IMR-90 (cell line): ENCODE data around the gene C16orf86. TPM values are rescaled to one million over a fixed set of nuclear protein-coding genes. Genes with fewer than 3 reads are reported as not detected.

ENCODE experiments used
- ATAC-seq: fragments of 200-7000 bp; cut with Tn5 transposase; 2 replicates; pipeline ENCODE4 v1.9.1; 2020; ENCODE audit warnings: low read depth, mild to moderate bottlenecking, moderate library complexity
- BruUV-seq: library from RNA; stranded (reverse); fragments of 400-500 nt; replicated peaks from 2 replicates; lab custom pipeline; 2021; lab: Mats Ljungman, UMichigan
- CTCF ChIA-PET: fragments of 300-600 bp; formaldehyde crosslinking; extraction: SDS; loops from one replicate; lab custom pipeline; 2021; ENCODE audit warnings: antibody characterized with exemption; lab: Yijun Ruan, JAX
- POLR2A ChIA-PET: fragments of 300-600 bp; sonication (Branson Sonifier 250); formaldehyde crosslinking; loops from one replicate; lab custom pipeline; 2022; ENCODE audit warnings: antibody characterized with exemption; ENCODE audit not compliant: unreplicated experiment; lab: Charles Lee
- DNase-seq: peaks from one replicate; pipeline ENCODE4 v3.0.0; 2013
- H2AFZ ChIP-seq: replicated peaks from 2 replicates; pipeline ENCODE3; 2013; ENCODE audit warnings: low read length, mild to moderate bottlenecking; ENCODE audit not compliant: poor library complexity
- H2AK5ac ChIP-seq: 2 replicates; pipeline ENCODE4 v1.6.1; 2013; ENCODE audit warnings: low read depth, low read length, inconsistent platforms
- H2AK9ac ChIP-seq: replicated peaks from 2 replicates; pipeline ENCODE3; 2013; ENCODE audit warnings: mild to moderate bottlenecking, low read depth, low read length, moderate library complexity; ENCODE audit not compliant: poor library complexity
- H2BK120ac ChIP-seq: 2 replicates; pipeline ENCODE4 v1.6.1; 2013; ENCODE audit warnings: low read depth, low read length, inconsistent platforms
- H2BK15ac ChIP-seq: 3 replicates; pipeline ENCODE4 v1.6.1; 2013; ENCODE audit warnings: low read depth, low read length, inconsistent platforms
- H2BK20ac ChIP-seq: 2 replicates; pipeline ENCODE4 v1.6.1; 2013; ENCODE audit warnings: low read depth, mild to moderate bottlenecking, inconsistent platforms, low read length, moderate library complexity
- H2BK5ac ChIP-seq: 2 replicates; pipeline ENCODE4 v1.6.1; 2013; ENCODE audit warnings: mild to moderate bottlenecking, low read depth, low read length, inconsistent platforms; ENCODE audit not compliant: poor library complexity, severe bottlenecking
- H3K14ac ChIP-seq: replicated peaks from 2 replicates; pipeline ENCODE4 v1.6.1; 2013; ENCODE audit warnings: low read depth, low read length, inconsistent platforms
- H3K18ac ChIP-seq: 2 replicates; pipeline ENCODE4 v1.6.1; 2013; ENCODE audit warnings: low read depth, low read length, control low read depth
- H3K23ac ChIP-seq: 2 replicates; pipeline ENCODE4 v1.6.1; 2013; ENCODE audit warnings: low read depth, low read length, inconsistent platforms
- H3K27ac ChIP-seq: 2 replicates; pipeline ENCODE4 v1.5.1; 2013; ENCODE audit warnings: mild to moderate bottlenecking, control low read depth, low read length; ENCODE audit not compliant: insufficient read depth
- H3K27me3 ChIP-seq: 2 replicates; pipeline ENCODE4 v1.6.1; 2013; ENCODE audit warnings: low read length; ENCODE audit not compliant: control insufficient read depth, insufficient read depth
- H3K36me3 ChIP-seq: 2 replicates; pipeline ENCODE4 v1.6.1; 2013; ENCODE audit warnings: low read length, mixed read lengths; ENCODE audit not compliant: control insufficient read depth, insufficient read depth
- H3K4ac ChIP-seq: 2 replicates; pipeline ENCODE4 v1.6.1; 2013; ENCODE audit warnings: low read depth, low read length, inconsistent platforms
- H3K4me1 ChIP-seq: 2 replicates; pipeline ENCODE4 v1.6.1; 2013; ENCODE audit warnings: low read length, mixed read lengths; ENCODE audit not compliant: control insufficient read depth, insufficient read depth
- H3K4me2 ChIP-seq: 2 replicates; pipeline ENCODE4 v1.6.1; 2013; ENCODE audit warnings: low read depth, mild to moderate bottlenecking, control low read depth, low read length, moderate library complexity
- H3K4me3 ChIP-seq: 2 replicates; pipeline ENCODE4 v1.5.1; 2013; ENCODE audit warnings: low read depth, mild to moderate bottlenecking, control low read depth, low read length, moderate library complexity; ENCODE audit not compliant: insufficient read depth
- H3K56ac ChIP-seq: 2 replicates; pipeline ENCODE4 v1.6.1; 2013; ENCODE audit warnings: low read length, inconsistent platforms; ENCODE audit not compliant: insufficient read depth; ENCODE audit errors: extremely low read depth
- H3K79me1 ChIP-seq, 2 experiments: 2 replicates each; pipeline ENCODE4 v1.6.1; 2013; ENCODE audit warnings: low read length in 2 of 2, inconsistent platforms in 1 of 2, low read depth in 1 of 2
- H3K9ac ChIP-seq: 2 replicates; pipeline ENCODE4 v1.6.1; 2013; ENCODE audit warnings: low read depth, low read length, control low read depth
- H3K9me1 ChIP-seq: 2 replicates; pipeline ENCODE4 v1.6.1; 2013; ENCODE audit warnings: low read length, inconsistent platforms; ENCODE audit not compliant: insufficient read depth
- H3K9me3 ChIP-seq: 2 replicates; pipeline ENCODE4 v1.6.1; 2013; ENCODE audit warnings: low read length; ENCODE audit not compliant: control insufficient read depth, insufficient read depth
- H4K20me1 ChIP-seq: 2 replicates; pipeline ENCODE4 v1.6.1; 2013; ENCODE audit warnings: low read length, inconsistent platforms; ENCODE audit not compliant: insufficient read depth
- H4K5ac ChIP-seq: 2 replicates; pipeline ENCODE4 v1.6.1; 2013; ENCODE audit warnings: mild to moderate bottlenecking, low read depth, low read length, control low read depth
- H4K8ac ChIP-seq, 2 experiments: 2 replicates each; pipeline ENCODE4 v1.6.1; 2013; ENCODE audit warnings: low read depth in 2 of 2, low read length in 2 of 2, control low read depth in 1 of 2, inconsistent platforms in 1 of 2
- H4K91ac ChIP-seq: 2 replicates; pipeline ENCODE4 v1.6.1; 2013; ENCODE audit warnings: low read depth, low read length, inconsistent platforms; ENCODE audit not compliant: insufficient read depth
- BHLHE40 ChIP-seq: fragments of 150-350 bp; IDR thresholded peaks from 2 replicates; pipeline ENCODE4 v1.6.1; 2016; ENCODE audit warnings: mild to moderate bottlenecking, low read depth, low read length
- RCOR1 ChIP-seq: IDR thresholded peaks from 2 replicates; pipeline ENCODE4 v1.6.1; 2012; ENCODE audit warnings: mild to moderate bottlenecking, low read length, improper control_type of control experiment; ENCODE audit not compliant: insufficient replicate concordance
- RFX5 ChIP-seq: IDR thresholded peaks from 2 replicates; pipeline ENCODE4 v1.8.0; 2012; ENCODE audit warnings: low read depth, mild to moderate bottlenecking, low read length, moderate library complexity
- WGBS, 2 experiments: methylation state at CpG; one replicate each; pipeline versions ENCODE4 v1.1.5 to v1.1.7; 2013; ENCODE audit warnings: missing lambda C conversion rate in 2 of 2; ENCODE audit not compliant: insufficient read length in 1 of 2; ENCODE audit errors: extremely low coverage in 2 of 2; 5-methylcytosine and 5-hydroxymethylcytosine counted together
- dilution Hi-C: fragments of 300-500 bp; cut with HindIII; formaldehyde crosslinking; loops from one replicate; pipeline ENCODE4 v1.14.3; 2018; ENCODE audit warnings: low sequenced_read_pairs; ENCODE audit not compliant: unreplicated experiment
- in situ Hi-C: fragments of 300-500 bp; cut with MboI; formaldehyde crosslinking; loops from 3 replicates; pipeline ENCODE4 v1.14.3; 2019; ENCODE audit warnings: low sequenced_read_pairs, inconsistent platforms, mixed read lengths
- intact Hi-C: fragments of 100-400 bp; cut with micrococcal nuclease; formaldehyde crosslinking; loops from 2 replicates; pipeline ENCODE4 v1.10.0; 2022
- polyA plus RNA-seq, 3 experiments: library from polyadenylated mRNA; depleted of rRNA; stranded (reverse); fragments of >200 nt; gene quantifications; 2 replicates each; pipeline ENCODE4 v1.2.3, GENCODE V29; 2012; ENCODE audit warnings: low replicate concordance in 1 of 3
- total RNA-seq: library from RNA; depleted of rRNA; stranded (reverse); fragments of >200 nt; gene quantifications from 2 replicates; pipeline ENCODE4 v1.2.3, GENCODE V29; 2012
- TF ChIP-seq, protein P1 (sequence below): fragments of 150-350 bp; IDR thresholded peaks from 2 replicates; pipeline ENCODE4 v1.6.1; 2016; ENCODE audit warnings: low read depth, mild to moderate bottlenecking, low read length, moderate library complexity, borderline replicate concordance
- TF ChIP-seq, protein P2 (sequence below): fragments of 150-350 bp; IDR thresholded peaks from 2 replicates; pipeline ENCODE4 v1.6.1; 2017; ENCODE audit warnings: mild to moderate bottlenecking, antibody characterized with exemption, low read length, low read depth

The C16orf86 gene
- total and polyA plus RNA-seq, 2 of the 4 experiments (the other 2 are of a cell fraction): 0.54 to 0.70 TPM

DNA sequence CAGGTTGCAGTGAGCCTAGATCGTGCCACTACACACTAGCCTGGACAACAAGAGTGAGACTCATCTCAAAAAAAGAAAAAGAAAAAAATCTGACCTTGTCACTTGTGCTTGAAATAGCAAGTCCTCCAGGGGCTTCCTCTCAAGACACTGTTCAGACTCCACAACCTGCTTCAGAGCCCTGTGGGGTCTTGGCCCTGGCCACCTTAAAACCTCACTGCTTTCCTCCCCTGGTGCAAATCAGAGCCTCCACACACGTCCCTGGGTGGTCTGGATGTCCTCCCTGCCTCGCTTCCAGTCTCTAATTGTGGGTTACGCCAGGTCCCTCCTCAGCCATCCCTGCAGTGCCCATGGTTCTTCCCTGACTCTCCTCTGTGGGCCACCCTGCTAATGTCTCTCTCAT, 11.3 kb upstream of the C16orf86 start:
- ATAC-seq: no peak
- no peak overlapping the region for H4K8ac ChIP-seq
- dilution Hi-C loops: no loop called here
- H2BK120ac ChIP-seq: no peak overlapping the region
- no peak overlapping the region for H3K23ac ChIP-seq
- no peak overlapping the region for H3K14ac ChIP-seq
- no peak for DNase-seq
- no peak overlapping the region for H3K4me3 ChIP-seq
- H3K56ac ChIP-seq: no peak overlapping the region
- in situ Hi-C loops: no loop called here
- peaks cover 7% of the 10 kb centered on the region for H3K9me1 ChIP-seq
- BruUV-seq: no TSS peak
- ChIA-PET POLR2A (no interaction called here), CTCF (no interaction called here)
- H3K9ac ChIP-seq: no peak overlapping the region
- 0 out of 2 replicates have a peak, but pooled peaks cover 1% of the 10 kb centered on the region for H3K36me3 ChIP-seq
- peaks cover 14% of the 10 kb centered on the region for H4K20me1 ChIP-seq
- peaks cover 21% of the 10 kb centered on the region for H3K27me3 ChIP-seq
- no peak overlapping the region for H3K4me2 ChIP-seq
- no peak overlapping the region for H2AFZ ChIP-seq
- H2BK5ac ChIP-seq: no peak overlapping the region
- no peak overlapping the region for H2BK15ac ChIP-seq
- H2AK5ac ChIP-seq: no peak overlapping the region
- no peak overlapping the region for H3K27ac ChIP-seq
- H4K5ac ChIP-seq: no peak overlapping the region
- H3K9me3 ChIP-seq: no peaks in the 10 kb centered on the region
- no peak overlapping the region for H2AK9ac ChIP-seq
- WGBS, 2 experiments: 73% methylated on average over 4 of the region's 4 CpGs; no CpG with 5 or more reads in 1 of the 2 experiments
- H3K79me1 ChIP-seq: peaks cover 6 to 20% of the 10 kb centered on the region in 2 experiments; a peak in 3 of 4 replicates
- TF ChIP-seq BHLHE40: no peak
- TF ChIP-seq RFX5: no peak
- TF ChIP-seq, protein P1, sequence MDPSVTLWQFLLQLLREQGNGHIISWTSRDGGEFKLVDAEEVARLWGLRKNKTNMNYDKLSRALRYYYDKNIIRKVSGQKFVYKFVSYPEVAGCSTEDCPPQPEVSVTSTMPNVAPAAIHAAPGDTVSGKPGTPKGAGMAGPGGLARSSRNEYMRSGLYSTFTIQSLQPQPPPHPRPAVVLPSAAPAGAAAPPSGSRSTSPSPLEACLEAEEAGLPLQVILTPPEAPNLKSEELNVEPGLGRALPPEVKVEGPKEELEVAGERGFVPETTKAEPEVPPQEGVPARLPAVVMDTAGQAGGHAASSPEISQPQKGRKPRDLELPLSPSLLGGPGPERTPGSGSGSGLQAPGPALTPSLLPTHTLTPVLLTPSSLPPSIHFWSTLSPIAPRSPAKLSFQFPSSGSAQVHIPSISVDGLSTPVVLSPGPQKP: no peak
- no peak for TF ChIP-seq RCOR1
- TF ChIP-seq, protein P2, sequence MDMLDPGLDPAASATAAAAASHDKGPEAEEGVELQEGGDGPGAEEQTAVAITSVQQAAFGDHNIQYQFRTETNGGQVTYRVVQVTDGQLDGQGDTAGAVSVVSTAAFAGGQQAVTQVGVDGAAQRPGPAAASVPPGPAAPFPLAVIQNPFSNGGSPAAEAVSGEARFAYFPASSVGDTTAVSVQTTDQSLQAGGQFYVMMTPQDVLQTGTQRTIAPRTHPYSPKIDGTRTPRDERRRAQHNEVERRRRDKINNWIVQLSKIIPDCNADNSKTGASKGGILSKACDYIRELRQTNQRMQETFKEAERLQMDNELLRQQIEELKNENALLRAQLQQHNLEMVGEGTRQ: no peak
- no peak overlapping the region for H2BK20ac ChIP-seq
- H3K4me1 ChIP-seq: peaks cover 9% of the 10 kb centered on the region; the same call in 1 of the 2 replicates
- H3K4ac ChIP-seq: no peak overlapping the region
- H4K91ac ChIP-seq: no peak overlapping the region
- no peak overlapping the region for H3K18ac ChIP-seq
- intact Hi-C loops: no loop called here
